OCI-LY7 (cell line): ENCODE measurements around the gene SNCA. TPM values are rescaled to one million over a fixed set of nuclear protein-coding genes. Genes with fewer than 3 reads are reported as not detected.

Experiments used
- BruUV-seq: library from RNA; stranded (reverse); fragments of 400-500 nt; replicated peaks from 2 replicates; lab custom pipeline; 2021; lab: Mats Ljungman, UMichigan
- CTCF ChIA-PET: fragments of 300-600 bp; sonication (Branson Sonifier 250); formaldehyde crosslinking; loops from one replicate; lab custom pipeline; 2022; ENCODE audit warnings: antibody characterized with exemption; ENCODE audit not compliant: unreplicated experiment; lab: Charles Lee
- POLR2A ChIA-PET: fragments of 300-600 bp; sonication (Branson Sonifier 250); formaldehyde crosslinking; loops from one replicate; lab custom pipeline; 2022; ENCODE audit warnings: antibody characterized with exemption; lab: Charles Lee
- DNase-seq: peaks from one replicate; pipeline ENCODE4 v3.0.0-alpha.2; 2015; ENCODE audit warnings: low spot score
- H2AFZ ChIP-seq: fragments of 200-600 bp; sonication (generic), shearing (Covaris generic); 2 replicates; pipeline ENCODE4 v1.6.1; 2014; ENCODE audit warnings: mild to moderate bottlenecking, antibody characterized with exemption, low read length, moderate library complexity
- H3K27ac ChIP-seq: fragments of 200-600 bp; sonication (generic); 2 replicates; pipeline ENCODE4 v1.5.1; 2014; ENCODE audit warnings: mixed run types, low read depth, mild to moderate bottlenecking, moderate library complexity, low read length, inconsistent platforms; ENCODE audit not compliant: poor library complexity, severe bottlenecking
- H3K36me3 ChIP-seq: fragments of 200-600 bp; sonication (generic); 2 replicates; pipeline ENCODE4 v1.6.1; 2014; ENCODE audit warnings: mild to moderate bottlenecking, antibody characterized with exemption, low read length, moderate library complexity, mixed read lengths; ENCODE audit not compliant: insufficient read depth
- H3K4me1 ChIP-seq: fragments of 200-600 bp; sonication (generic); 2 replicates; pipeline ENCODE4 v1.5.1; 2014; ENCODE audit warnings: mild to moderate bottlenecking, low read length; ENCODE audit not compliant: insufficient read depth, poor library complexity, severe bottlenecking
- H3K4me2 ChIP-seq: fragments of 200-600 bp; sonication (generic); 2 replicates; pipeline ENCODE4 v1.6.1; 2014; ENCODE audit warnings: mild to moderate bottlenecking, low read length
- H3K4me3 ChIP-seq: fragments of 200-600 bp; sonication (generic); 2 replicates; pipeline ENCODE4 v1.5.1; 2014; ENCODE audit warnings: mild to moderate bottlenecking, low read depth, low read length; ENCODE audit not compliant: poor library complexity, severe bottlenecking
- H3K79me2 ChIP-seq: fragments of 200-600 bp; sonication (generic); 2 replicates; pipeline ENCODE4 v1.6.1; 2016; ENCODE audit warnings: low read depth, mild to moderate bottlenecking, low read length, moderate library complexity, mixed read lengths; ENCODE audit not compliant: insufficient read depth
- H3K9me2 ChIP-seq: fragments of 200-600 bp; sonication (generic); 2 replicates; pipeline ENCODE4 v1.6.1; 2016; ENCODE audit warnings: mild to moderate bottlenecking, low read length, mixed read lengths; ENCODE audit not compliant: insufficient read depth
- H3K9me3 ChIP-seq: fragments of 200-600 bp; sonication (generic); 2 replicates; pipeline ENCODE4 v1.6.1; 2014; ENCODE audit warnings: mild to moderate bottlenecking, mixed run types, low read length, mixed read lengths
- H4K20me1 ChIP-seq: fragments of 200-600 bp; sonication (generic); 2 replicates; pipeline ENCODE4 v1.6.1; 2014; ENCODE audit warnings: mild to moderate bottlenecking, antibody characterized with exemption, low read length, moderate library complexity, mixed read lengths; ENCODE audit not compliant: insufficient read depth
- EZH2phosphoT487 ChIP-seq: fragments of 200-600 bp; sonication (generic); IDR thresholded peaks from 2 replicates; pipeline ENCODE4 v1.6.1; 2018; ENCODE audit warnings: low read depth, borderline replicate concordance, mild to moderate bottlenecking, mixed run types, antibody characterized with exemption, low read length, moderate library complexity, mixed read lengths
- intact Hi-C: fragments of 100-400 bp; cut with micrococcal nuclease; formaldehyde crosslinking; loops from one replicate; pipeline ENCODE4 v1.10.0; 2022; ENCODE audit not compliant: unreplicated experiment
- total RNA-seq, 2 experiments: library from RNA; depleted of rRNA in 1 of 2; stranded (reverse); fragments of >200 nt in 1 of 2; shearing (Covaris generic) in 1 of 2; gene quantifications; 2 replicates each; pipeline ENCODE4 v1.2.3, GENCODE V29; 2014 to 2022
- TF ChIP-seq, protein P1 (sequence below): fragments of 200-600 bp; sonication (generic); conservative IDR thresholded peaks from 2 replicates; pipeline ENCODE4 v1.5.1; 2014; ENCODE audit warnings: mild to moderate bottlenecking, antibody characterized with exemption, low read length, moderate library complexity, mixed read lengths

The SNCA gene
- total RNA-seq, 2 experiments from 2014 or later, result not detected

GRCh38 chr4:89784686-89785231, 52.2 kb downstream of the SNCA start:
- Histone ChIP-seq H3K79me2 (no peaks in the 10 kb centered on the region), H3K4me3 (no peak overlapping the region), H3K9me3 (no peaks in the 10 kb centered on the region), H3K4me1 (no peaks in the 10 kb centered on the region), H2AFZ (no peak overlapping the region), H3K36me3 (no peaks in the 10 kb centered on the region), H4K20me1 (no peaks in the 10 kb centered on the region), H3K27ac (no peak overlapping the region), H3K4me2 (no peak overlapping the region), H3K9me2 (no peaks in the 10 kb centered on the region)
- no TSS peak for BruUV-seq
- intact Hi-C loops, result no loop called here
- no peak for DNase-seq
- CTCF ChIA-PET, result no interaction called here
- POLR2A ChIA-PET, result no interaction called here
- TF ChIP-seq EZH2phosphoT487, result no peak
- TF ChIP-seq, protein P1, sequence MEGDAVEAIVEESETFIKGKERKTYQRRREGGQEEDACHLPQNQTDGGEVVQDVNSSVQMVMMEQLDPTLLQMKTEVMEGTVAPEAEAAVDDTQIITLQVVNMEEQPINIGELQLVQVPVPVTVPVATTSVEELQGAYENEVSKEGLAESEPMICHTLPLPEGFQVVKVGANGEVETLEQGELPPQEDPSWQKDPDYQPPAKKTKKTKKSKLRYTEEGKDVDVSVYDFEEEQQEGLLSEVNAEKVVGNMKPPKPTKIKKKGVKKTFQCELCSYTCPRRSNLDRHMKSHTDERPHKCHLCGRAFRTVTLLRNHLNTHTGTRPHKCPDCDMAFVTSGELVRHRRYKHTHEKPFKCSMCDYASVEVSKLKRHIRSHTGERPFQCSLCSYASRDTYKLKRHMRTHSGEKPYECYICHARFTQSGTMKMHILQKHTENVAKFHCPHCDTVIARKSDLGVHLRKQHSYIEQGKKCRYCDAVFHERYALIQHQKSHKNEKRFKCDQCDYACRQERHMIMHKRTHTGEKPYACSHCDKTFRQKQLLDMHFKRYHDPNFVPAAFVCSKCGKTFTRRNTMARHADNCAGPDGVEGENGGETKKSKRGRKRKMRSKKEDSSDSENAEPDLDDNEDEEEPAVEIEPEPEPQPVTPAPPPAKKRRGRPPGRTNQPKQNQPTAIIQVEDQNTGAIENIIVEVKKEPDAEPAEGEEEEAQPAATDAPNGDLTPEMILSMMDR, result no peak

DNA sequence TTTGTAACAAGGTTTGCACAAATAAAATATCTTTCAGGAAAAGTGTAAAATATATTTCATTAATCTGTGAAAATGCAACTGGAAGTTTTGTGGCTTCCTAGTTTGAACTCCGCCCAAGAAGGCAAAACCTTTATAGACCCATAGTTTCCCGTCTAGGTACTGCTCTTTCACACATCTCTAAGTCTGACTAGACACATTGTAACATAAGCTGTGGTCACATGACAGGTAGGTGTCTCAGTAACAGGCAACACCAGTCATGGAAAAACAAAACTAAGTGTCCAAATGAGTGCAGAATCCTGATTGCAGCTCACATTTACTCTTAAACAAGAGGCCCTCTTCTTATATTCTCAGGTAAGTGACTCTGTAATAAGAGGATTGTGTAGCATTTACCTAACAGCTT, 55.6 kb downstream of the SNCA start:
- H3K79me2 ChIP-seq, result no peaks in the 10 kb centered on the region
- no peak overlapping the region for H2AFZ ChIP-seq
- CTCF ChIA-PET, result no interaction called here
- no peak overlapping the region for H3K4me2 ChIP-seq
- TF ChIP-seq, protein P1, result no peak
- no peak for TF ChIP-seq EZH2phosphoT487
- no peak overlapping the region for H3K27ac ChIP-seq
- H4K20me1 ChIP-seq, result no peaks in the 10 kb centered on the region
- POLR2A ChIA-PET, result interaction anchor here (0.5 kb wide), 1 partner anchor 284 kb away, joined by 3 read pairs; no protein-coding TSS in a partner anchor
- no peaks in the 10 kb centered on the region for H3K9me3 ChIP-seq
- no peaks in the 10 kb centered on the region for H3K4me1 ChIP-seq
- H3K4me3 ChIP-seq, result no peak overlapping the region
- no peaks in the 10 kb centered on the region for H3K9me2 ChIP-seq
- no peaks in the 10 kb centered on the region for H3K36me3 ChIP-seq
- no peak for DNase-seq
- no TSS peak for BruUV-seq
- intact Hi-C loops, result no loop called here

- intact Hi-C loops, result no loop called here
- H4K20me1 ChIP-seq, result no peaks in the 10 kb centered on the region
- no peak overlapping the region for H2AFZ ChIP-seq
- H3K79me2 ChIP-seq, result no peaks in the 10 kb centered on the region
- no peak overlapping the region for H3K27ac ChIP-seq
- TF ChIP-seq EZH2phosphoT487, result no peak
- TF ChIP-seq, protein P1, result no peak
- H3K9me3 ChIP-seq, result no peaks in the 10 kb centered on the region
- no TSS peak for BruUV-seq
- POLR2A ChIA-PET, result no interaction called here
- no peaks in the 10 kb centered on the region for H3K36me3 ChIP-seq
- CTCF ChIA-PET, result no interaction called here
- DNase-seq, result no peak
- no peak overlapping the region for H3K4me3 ChIP-seq
- H3K4me1 ChIP-seq, result no peaks in the 10 kb centered on the region
- H3K9me2 ChIP-seq, result no peaks in the 10 kb centered on the region
- no peak overlapping the region for H3K4me2 ChIP-seq
Observed at GRCh38 chr4:89773805-89774204, 63.2 kb downstream of the SNCA start.
